ENCODE measurements around the gene ADCY2.

GRCh38 chr5:7811715-7812114, 415.8 kb downstream of the ADCY2 start:
- TF ChIP-seq CTCF (IDR thresholded peaks at IDR 0.05) = no peak
- TF ChIP-seq POLR2A (IDR thresholded peaks at IDR 0.05) = no peak

Measured in right lobe of liver (tissue), 4 donors.